DND-41 (cell line): ENCODE data around the gene PRM3.

Experiments
- ATAC-seq: fragments of 200-7000 bp; cut with Tn5 transposase; 3 replicates; pipeline ENCODE4 v1.9.1; 2021; ENCODE audit warnings: low read depth; ENCODE audit not compliant: insufficient read depth
- DNase-seq: peaks from one replicate; pipeline ENCODE4 v3.0.0-alpha.2; 2020
- H2AFZ ChIP-seq: 2 replicates; pipeline ENCODE4 v1.6.0; 2012; ENCODE audit warnings: low read depth, low read length
- H3K27ac ChIP-seq: 2 replicates; pipeline ENCODE4 v1.5.1; 2012; ENCODE audit warnings: low read length, inconsistent platforms
- H3K27me3 ChIP-seq: fragments of 200-600 bp; sonication (generic); 2 replicates; pipeline ENCODE4 v1.6.0; 2012; ENCODE audit warnings: low read length, mild to moderate bottlenecking, inconsistent platforms; ENCODE audit not compliant: insufficient read depth, poor library complexity
- H3K36me3 ChIP-seq: 2 replicates; pipeline ENCODE4 v1.5.1; 2012; ENCODE audit warnings: low read length, inconsistent platforms; ENCODE audit not compliant: insufficient read depth
- H3K4me1 ChIP-seq: 2 replicates; pipeline ENCODE4 v1.5.1; 2012; ENCODE audit warnings: mild to moderate bottlenecking, low read length; ENCODE audit not compliant: insufficient read depth
- H3K4me2 ChIP-seq: 2 replicates; pipeline ENCODE4 v1.6.0; 2012; ENCODE audit warnings: mild to moderate bottlenecking, moderate library complexity, low read length, inconsistent platforms; ENCODE audit not compliant: insufficient read depth
- H3K4me3 ChIP-seq, 2 experiments: fragments of 200-600 bp in 1 of 2; shearing (Covaris generic) in 1 of 2; 2 replicates each; pipeline ENCODE4 v1.5.1; 2012 to 2016; ENCODE audit warnings: inconsistent platforms in 2 of 2, low read length in 2 of 2, mild to moderate bottlenecking in 2 of 2, low read depth in 1 of 2, moderate library complexity in 1 of 2
- H3K79me2 ChIP-seq: 2 replicates; pipeline ENCODE4 v1.6.0; 2012; ENCODE audit warnings: low read length, inconsistent platforms; ENCODE audit not compliant: insufficient read depth
- H3K9ac ChIP-seq: 2 replicates; pipeline ENCODE4 v1.6.0; 2012; ENCODE audit warnings: low read depth, mild to moderate bottlenecking, inconsistent platforms, low read length, moderate library complexity
- H3K9me3 ChIP-seq: 2 replicates; pipeline ENCODE4 v1.5.1; 2012; ENCODE audit warnings: low read length, moderate library complexity, mild to moderate bottlenecking, inconsistent platforms; ENCODE audit not compliant: insufficient read depth, severe bottlenecking
- H4K20me1 ChIP-seq: 2 replicates; pipeline ENCODE4 v1.6.0; 2012; ENCODE audit warnings: low read length; ENCODE audit not compliant: insufficient read depth
- EZH2 ChIP-seq: IDR thresholded peaks from 3 replicates; pipeline ENCODE4 v1.6.1; 2012; ENCODE audit warnings: borderline replicate concordance, low read depth, mild to moderate bottlenecking, moderate library complexity, low read length, inconsistent platforms; ENCODE audit not compliant: severe bottlenecking
- TF ChIP-seq, protein P1 (sequence below): IDR thresholded peaks from 2 replicates; pipeline ENCODE4 v1.5.1; 2012; ENCODE audit warnings: borderline replicate concordance, low read length, moderate library complexity, mild to moderate bottlenecking; ENCODE audit not compliant: poor library complexity, severe bottlenecking; ENCODE audit errors: extremely low read depth

Gene PRM3

DNA sequence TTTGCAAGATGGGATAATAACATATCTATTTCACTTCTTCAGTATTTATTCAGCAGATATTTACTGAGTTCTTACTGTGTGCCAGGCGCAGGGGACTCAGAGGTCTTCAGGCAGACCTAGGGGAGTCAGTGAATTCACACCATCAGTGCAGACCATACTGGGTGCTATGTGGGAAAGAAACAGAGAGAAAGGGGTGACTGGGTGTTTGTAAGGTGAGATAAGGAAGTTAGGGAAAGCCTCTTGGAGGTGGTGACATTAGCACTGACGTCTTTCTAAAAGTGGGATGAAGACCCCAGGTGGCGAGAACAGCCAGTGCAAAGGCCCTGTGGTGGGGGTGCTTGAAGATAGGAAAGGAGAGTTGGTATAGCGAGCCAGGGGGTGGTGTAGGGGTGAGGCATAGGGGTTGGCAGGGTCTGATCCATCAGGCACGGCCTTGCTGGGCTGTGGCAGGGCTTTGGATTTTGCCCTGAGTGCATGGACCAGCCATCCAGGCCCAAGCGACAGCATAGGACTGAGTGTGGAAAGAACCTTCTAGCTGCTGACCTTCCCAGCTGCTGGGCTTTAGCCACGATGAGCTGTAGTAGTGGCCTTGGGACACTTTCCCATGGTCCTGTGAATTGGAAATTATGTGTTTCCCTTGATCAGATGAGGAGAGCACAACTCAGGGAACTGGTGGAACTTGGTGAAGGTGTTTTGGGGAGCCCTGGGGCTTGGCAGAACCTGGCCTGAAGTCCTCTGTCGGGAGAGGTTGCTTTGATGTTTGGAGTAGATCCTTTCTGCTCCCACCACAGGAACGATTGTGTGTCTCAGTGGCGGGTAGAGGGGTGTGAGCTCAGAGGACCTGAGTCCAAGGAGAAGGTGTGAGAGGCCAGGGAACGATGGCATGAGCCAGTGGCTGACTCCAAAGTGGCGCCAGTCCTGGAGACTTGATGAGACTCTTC is 13.5 kb downstream of the PRM3 start:
- H3K4me2 ChIP-seq, result no peak overlapping the region
- peaks cover 32% of the 10 kb centered on the region for H3K4me1 ChIP-seq
- peaks cover 26% of the 10 kb centered on the region for H3K79me2 ChIP-seq

DNA sequence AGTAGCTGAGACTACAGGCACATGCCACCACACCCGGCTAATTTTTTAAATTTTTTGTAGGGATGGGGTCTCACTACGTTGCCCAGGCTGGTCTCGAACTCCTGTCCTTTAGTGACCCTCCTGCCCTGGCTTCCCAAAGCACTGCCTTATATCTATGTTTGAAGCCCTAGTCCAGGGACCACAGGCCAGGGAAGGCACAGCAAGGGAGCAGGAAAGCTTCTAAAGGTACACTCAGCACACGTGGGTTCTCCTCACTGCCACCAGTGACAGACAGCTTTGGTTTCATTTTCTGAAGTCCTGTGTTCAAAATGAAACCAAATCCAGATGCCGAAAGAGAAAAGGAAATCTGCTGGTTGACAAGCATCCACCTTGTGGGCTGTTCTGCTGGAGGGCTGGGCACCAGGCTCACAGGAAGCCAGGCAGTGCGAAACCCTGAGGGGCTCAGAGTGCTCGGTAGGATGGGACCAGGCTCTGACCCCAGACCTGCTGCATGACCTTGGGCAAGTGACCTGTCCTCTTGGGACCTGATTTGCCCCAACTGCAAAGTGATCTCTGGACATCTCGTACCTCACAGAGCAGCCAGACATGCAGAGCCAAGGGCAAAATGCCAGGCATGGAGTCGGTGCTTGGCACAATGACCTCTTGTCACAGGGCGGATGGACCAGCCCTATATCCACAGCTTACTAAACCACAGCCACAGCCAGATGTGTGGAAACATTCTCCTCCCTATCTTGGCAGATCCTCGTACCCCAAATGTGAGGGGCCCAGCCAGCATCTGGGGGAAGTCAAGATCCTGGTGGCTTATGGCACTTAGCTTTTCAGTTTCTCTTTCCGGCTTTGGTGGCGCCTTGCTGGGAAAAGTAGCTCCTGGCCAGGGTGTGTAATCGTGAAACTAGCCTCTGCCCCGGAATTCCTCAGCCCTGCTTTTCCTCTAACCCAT is 14.6 kb downstream of the PRM3 start:
- peak overlapping the region; percentile 63 for H3K27ac ChIP-seq
- peak; percentile 76 for DNase-seq
- peak; percentile 47 for ATAC-seq
- H3K4me1 ChIP-seq, result peaks cover 33% of the 10 kb centered on the region
- H3K4me2 ChIP-seq, result peak overlapping the region; percentile 49
- H3K36me3 ChIP-seq, result peaks cover 20% of the 10 kb centered on the region
- H3K79me2 ChIP-seq, result peaks cover 37% of the 10 kb centered on the region
- H3K27me3 ChIP-seq, result no peaks in the 10 kb centered on the region
- H3K9me3 ChIP-seq, result no peaks in the 10 kb centered on the region
- H2AFZ ChIP-seq, result no peak overlapping the region
- H3K9ac ChIP-seq, result no peak overlapping the region
- peaks cover 20% of the 10 kb centered on the region for H4K20me1 ChIP-seq
- TF ChIP-seq, protein P1, sequence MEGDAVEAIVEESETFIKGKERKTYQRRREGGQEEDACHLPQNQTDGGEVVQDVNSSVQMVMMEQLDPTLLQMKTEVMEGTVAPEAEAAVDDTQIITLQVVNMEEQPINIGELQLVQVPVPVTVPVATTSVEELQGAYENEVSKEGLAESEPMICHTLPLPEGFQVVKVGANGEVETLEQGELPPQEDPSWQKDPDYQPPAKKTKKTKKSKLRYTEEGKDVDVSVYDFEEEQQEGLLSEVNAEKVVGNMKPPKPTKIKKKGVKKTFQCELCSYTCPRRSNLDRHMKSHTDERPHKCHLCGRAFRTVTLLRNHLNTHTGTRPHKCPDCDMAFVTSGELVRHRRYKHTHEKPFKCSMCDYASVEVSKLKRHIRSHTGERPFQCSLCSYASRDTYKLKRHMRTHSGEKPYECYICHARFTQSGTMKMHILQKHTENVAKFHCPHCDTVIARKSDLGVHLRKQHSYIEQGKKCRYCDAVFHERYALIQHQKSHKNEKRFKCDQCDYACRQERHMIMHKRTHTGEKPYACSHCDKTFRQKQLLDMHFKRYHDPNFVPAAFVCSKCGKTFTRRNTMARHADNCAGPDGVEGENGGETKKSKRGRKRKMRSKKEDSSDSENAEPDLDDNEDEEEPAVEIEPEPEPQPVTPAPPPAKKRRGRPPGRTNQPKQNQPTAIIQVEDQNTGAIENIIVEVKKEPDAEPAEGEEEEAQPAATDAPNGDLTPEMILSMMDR, result peak; percentile 17
- no peak for TF ChIP-seq EZH2
- H3K4me3 ChIP-seq, result peak overlapping the region in 1 of 2 experiments; percentile 38; a peak in 2 of 4 replicates

More for the DNA sequence above, 13.5 kb downstream of the PRM3 start:
- TF ChIP-seq, protein P1, result no peak
- no peak for TF ChIP-seq EZH2
- Histone ChIP-seq H3K9ac (no peak overlapping the region), H3K9me3 (no peaks in the 10 kb centered on the region), H3K36me3 (peaks cover 9% of the 10 kb centered on the region), H4K20me1 (peaks cover 9% of the 10 kb centered on the region), H2AFZ (no peak overlapping the region), H3K27me3 (no peaks in the 10 kb centered on the region), H3K27ac (no peak overlapping the region), H3K4me3 (no peak overlapping the region)
- ATAC-seq (no peak), DNase-seq (no peak)

DNA sequence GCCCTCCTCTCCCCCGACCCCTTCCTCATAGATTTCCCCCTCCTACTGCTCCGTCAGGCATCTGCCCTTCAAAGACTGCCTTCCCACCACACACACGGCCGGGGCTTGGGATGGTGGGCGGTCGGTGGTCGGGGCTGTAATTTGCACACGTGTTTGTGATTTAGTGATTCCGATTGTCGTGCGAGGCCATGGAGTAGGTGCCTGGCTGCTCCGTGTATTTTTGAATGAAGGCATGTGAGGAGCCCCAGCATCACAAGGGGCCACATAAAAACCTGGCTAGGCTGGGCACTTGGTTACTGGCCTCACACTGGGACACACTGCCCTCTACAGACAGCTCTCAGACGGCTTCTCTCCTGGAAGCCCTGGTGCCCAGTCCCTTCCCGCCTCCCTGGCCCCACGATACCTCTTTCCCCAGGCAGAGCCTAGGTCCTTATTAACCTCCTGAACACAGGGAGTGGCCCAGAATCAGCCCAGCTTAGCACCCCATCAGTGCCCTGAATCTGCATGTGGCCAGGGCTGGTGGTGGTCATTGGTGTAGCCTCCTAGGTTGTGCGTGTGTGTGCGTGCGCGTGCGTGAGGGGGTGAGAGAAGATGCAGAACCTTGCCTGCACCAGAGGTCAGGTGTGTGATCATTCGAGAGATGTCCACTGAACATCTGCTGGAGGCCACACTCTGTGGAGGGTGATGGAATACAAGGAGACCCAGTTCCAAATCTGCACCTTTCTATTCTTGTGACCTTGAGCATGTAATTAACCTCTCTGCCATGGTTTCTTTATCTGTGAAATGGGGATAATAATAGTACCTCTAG is 16.1 kb downstream of the PRM3 start:
- H3K4me1 ChIP-seq, result peaks cover 48% of the 10 kb centered on the region
- peaks cover 35% of the 10 kb centered on the region for H3K36me3 ChIP-seq
- H3K9ac ChIP-seq, result peak overlapping the region; percentile 92
- TF ChIP-seq, protein P1, result peak; percentile 84
- no peak for TF ChIP-seq EZH2
- no peaks in the 10 kb centered on the region for H3K27me3 ChIP-seq
- peak overlapping the region; percentile 95 for H3K27ac ChIP-seq
- H3K4me2 ChIP-seq, result peak overlapping the region; percentile 77
- H3K9me3 ChIP-seq, result no peaks in the 10 kb centered on the region
- peaks cover 35% of the 10 kb centered on the region for H4K20me1 ChIP-seq
- DNase-seq (peak; percentile 75), ATAC-seq (0 out of 3 replicates have a peak, but pooled peaks have one; percentile 15)
- peak overlapping the region; percentile 73 to 95; a peak in 3 of 4 replicates for H3K4me3 ChIP-seq
- 0 out of 2 replicates have a peak overlapping the region, but pooled peaks have one; percentile 69 for H2AFZ ChIP-seq
- H3K79me2 ChIP-seq, result peaks cover 52% of the 10 kb centered on the region
